GM19193 (cell line): ENCODE measurements around the gene BSN.

Experiments used
- POLR2A ChIP-seq: IDR thresholded peaks from 4 replicates; pipeline ENCODE4 v1.6.1; 2011; ENCODE audit not compliant: insufficient read depth, insufficient read length; ENCODE audit errors: extremely low read depth

Gene BSN

DNA sequence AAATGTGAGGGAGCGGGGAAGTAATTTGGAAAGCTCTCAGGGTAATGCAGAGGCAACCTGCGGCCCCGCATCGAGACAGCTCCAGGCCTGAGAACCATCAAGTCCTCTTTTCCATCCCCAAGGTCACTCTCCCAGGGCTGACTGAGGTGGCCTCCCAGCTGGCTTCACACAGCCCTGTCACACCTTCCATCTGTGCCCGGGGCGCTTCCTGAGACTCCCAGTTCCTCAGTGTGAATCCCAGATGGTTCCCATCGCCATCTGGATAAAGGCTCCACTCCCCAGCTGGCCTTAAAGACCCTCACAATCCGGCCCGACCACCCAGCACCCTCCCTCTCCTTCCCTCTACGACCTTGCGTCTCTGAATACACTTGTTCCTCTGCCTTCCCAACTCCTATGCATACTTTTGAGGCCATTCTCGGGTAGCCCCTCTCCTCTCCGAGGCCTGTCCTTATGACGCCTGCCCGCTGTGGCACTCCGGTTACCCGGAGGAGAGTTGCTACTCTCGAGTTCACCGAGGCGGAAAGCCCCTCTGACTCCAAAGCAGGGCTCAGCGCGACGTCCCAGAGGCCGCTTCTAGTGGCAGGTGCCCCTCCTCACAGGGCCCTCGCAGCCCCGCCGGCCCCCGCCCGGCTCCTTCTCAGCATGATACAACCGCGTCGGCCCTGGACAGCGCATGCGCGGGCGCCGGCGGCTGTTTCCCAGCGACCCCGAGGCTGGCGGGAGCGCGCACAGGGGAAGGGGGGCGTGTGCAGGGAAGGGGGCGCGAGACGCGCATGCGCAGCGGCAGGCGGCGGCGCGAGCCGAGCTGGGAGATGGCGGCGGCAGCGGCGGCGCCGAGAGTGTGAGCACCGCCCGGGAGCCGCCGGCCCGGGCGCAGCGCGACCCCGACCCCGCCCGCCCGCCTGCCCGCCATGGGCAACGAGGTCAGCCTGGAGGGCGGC, at the start of gene BSN:
Gene BSN (plus strand): TSS at position 786 of the 941 bp plus-strand sequence. CDS start 126 bp downstream, at position 912.
- peak; percentile 23 for TF ChIP-seq POLR2A

- TF ChIP-seq POLR2A, result no peak
Observed at GRCh38 chr3:49506906-49507305, 47.4 kb upstream of the BSN start.

DNA sequence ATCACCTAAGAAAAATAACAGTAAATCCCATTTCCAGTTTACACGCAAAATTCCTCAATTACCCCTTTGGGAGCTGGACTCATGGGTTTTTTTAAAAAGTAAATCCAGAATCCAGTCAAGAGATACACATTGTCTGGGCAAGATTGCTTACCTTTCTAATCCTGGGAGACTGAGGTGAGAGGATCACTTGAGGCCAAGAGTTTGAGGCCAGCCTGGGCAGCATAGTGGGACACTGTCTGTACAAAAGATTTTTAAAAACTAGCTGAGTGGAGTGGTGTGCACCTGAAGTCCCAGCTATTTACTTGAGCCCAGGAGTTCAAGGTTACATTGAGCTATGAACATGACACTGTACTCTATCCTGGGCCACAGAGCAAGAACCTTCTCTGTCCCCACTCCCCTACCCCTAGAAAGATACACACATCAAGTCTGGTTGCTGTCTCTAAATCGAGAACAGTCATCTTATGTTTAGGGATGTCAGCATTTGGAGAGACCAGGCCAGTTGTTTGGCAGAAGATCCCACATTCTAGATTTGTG, 45.2 kb upstream of the BSN start:
- no peak for TF ChIP-seq POLR2A

- no peak for TF ChIP-seq POLR2A
Observed at GRCh38 chr3:49511639-49512038, 42.6 kb upstream of the BSN start.

DNA sequence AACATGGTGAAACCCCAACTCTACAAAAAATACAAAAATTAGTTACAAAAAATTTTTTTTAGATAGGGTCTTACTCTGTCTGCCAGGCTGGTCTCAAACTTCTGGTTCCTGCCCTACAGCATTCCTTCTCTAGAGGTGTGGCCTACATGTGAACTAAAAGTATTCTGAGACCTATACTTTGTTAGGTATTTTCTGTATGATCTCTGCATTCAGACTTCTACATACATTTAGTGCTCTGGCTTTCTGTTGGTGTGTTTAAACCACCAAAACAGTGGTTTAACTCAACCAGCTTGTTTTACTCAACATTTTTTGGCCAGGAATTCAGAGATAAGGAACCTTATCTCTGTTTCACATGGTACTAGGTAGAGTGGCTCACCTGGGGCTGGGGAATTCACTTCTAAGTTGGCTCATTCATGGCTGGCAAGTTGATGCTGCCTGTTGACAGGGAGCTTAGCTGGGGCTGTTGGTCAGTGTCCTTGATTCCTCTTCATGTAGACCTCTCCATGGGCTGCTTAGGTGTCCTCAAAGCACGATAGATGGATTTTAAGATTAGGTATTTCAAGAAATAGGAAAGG, 41.4 kb upstream of the BSN start:
- no peak for TF ChIP-seq POLR2A

- no peak for TF ChIP-seq POLR2A
Observed at GRCh38 chr3:49513494-49514124, 40.7 kb upstream of the BSN start.

DNA sequence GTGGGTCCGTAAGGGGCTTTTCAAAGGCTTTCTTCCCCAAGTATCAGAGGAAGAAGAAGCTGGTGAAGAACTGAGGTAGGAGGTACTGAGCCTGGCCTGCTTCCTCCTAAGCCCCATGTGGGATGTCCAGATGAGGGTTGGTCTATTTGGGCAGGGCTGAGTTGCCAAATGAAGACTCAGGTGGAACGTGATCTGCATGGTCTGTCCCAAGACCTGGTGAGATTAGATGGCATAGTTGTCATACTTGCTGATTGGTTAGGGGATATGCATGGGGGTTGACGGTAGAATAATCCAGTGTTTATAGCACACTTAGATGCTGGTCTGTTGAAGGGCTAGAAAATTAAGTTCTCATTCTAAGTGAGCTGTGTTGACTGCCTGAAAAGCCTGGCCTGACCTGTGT, 36.3 kb upstream of the BSN start:
- TF ChIP-seq POLR2A, result no peak

- TF ChIP-seq POLR2A, result no peak
Observed at GRCh38 chr3:49518441-49518840, 35.8 kb upstream of the BSN start.

DNA sequence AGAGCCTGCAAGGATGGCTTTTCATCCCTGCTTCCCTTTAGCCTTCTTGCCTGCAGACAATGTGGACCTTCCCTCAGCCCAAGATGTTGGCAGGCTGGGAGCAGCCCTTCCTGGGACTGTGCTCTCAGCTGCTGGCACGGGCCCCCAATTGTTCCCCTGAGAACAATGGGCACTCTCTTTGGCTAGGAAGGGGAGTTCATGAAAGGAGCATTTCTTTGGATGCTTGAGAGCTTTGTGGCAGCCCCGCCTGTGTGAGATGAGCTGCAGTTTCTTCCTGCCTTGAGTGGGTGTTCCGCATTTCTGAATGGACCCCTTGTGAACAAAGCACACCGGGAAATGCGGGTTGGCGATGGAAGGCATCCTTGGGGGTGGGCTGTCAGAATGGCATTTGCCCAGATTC, 35.0 kb upstream of the BSN start:
- TF ChIP-seq POLR2A, result no peak

DNA sequence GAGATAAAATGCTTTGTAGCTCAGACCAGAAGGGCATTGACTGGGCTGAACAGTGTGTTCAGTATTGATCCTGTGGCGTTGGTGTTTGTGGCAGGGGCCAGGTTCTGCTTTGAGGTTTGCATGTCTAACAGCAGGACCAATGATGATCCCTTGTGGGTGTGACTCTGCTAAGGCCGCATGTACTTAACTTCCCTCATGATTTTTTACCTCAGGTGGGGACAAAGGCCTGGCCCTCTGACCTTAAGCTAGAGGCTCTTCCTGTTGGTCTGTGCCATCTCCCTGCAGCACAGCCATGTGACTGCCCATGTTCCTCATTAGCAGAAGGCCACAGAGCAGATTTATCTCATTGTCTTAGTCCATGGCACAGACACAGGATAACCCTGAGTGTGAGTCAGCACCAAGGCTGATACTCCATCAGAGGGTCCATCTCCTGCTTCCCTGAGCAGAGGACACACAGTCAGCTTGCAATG, 34.3 kb upstream of the BSN start:
- no peak for TF ChIP-seq POLR2A

DNA sequence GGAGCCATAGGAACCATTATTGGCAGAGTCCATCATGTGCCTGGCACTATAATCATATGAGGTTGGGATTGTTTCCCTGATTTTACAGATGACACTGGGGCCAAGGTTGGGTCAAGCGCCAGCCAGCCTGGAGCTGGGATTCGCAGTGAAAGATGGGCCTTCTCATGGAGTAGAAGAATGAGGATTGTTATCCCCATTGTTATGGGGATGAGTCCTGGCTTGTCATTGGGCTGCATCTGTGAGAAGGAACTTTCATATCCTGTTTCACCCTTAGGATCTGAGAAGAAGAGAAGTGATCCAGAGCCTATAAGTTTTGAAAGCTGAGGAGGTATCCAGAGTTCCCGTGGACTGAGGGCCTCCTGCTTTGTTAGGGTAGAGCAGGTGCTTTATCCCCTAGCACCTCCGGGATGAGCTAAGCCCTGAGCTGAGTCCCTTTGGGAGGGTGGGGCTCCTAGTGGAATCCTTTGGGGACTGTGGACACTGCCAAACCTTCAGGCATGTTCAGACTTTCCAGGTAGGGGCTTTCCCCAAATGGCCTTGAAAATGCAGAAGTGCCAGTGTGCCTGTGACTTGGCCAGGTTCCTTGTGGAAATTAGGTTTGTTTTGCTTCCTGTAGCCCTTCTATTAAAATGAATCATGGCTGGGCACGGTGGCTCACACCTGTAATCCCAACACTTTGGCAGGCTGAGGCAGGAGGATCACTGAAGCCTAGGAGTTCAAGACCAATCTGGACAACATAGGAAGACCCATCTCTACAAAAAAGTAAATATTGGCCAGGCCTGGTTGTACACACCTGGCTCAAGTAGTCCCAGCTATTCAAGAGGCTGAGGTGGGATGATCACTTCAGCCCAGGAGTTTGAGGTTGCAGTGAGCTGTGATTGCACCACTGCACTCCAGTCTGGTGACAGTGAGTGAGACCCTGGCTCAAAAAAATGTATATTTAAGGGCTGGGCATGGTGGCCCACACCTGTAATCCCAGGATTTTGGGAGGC, 30.2 kb upstream of the BSN start:
- TF ChIP-seq POLR2A, result no peak

- TF ChIP-seq POLR2A, result no peak
Observed at GRCh38 chr3:49529567-49529966, 24.7 kb upstream of the BSN start.

DNA sequence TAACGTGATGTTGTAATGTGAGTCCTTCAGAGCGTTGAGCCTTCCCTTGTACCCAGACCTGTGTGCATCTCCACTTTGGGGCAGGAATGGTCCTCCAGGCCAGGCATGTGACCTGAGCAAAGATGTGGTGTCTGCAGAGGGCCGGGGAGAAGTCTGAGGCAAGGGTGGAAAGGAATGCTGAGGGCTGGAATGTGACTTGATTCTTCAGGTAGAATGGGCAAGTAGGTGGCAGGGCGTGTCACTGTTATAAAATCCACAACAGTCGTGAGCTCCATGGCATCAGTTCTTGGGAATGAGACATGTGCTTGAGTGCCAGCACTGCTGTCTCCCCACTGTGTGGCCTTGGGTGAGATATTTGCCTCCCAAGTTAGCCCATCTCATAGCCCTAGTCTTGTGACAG, 24.0 kb upstream of the BSN start:
- no peak for TF ChIP-seq POLR2A

DNA sequence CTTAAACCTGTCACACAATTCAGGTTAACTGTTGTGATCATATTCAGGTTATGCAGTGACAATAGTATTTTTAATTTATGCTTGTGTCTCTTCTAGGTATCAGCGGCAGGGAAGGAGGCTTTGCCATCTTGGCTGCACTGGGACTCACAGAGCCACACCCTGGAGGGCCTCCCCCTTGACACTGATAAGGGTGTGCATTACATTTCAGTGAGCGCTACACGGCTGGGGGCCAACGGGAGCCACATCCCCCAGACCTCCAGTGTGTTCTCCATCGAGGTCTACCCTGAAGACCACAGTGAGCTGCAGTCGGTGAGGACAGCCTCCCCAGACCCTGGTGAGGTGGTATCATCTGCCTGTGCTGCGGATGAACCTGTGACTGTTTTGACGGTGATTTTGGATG, 23.6 kb upstream of the BSN start:
- TF ChIP-seq POLR2A, result no peak
